H1 (cell line): ENCODE data around the gene PRR30. TPM values are rescaled to one million over a fixed set of nuclear protein-coding genes. Genes with fewer than 3 reads are reported as not detected.

ENCODE experiments used
- CTCF ChIA-PET: fragments of 300-600 bp; sonication (Branson Sonifier 250); formaldehyde crosslinking; loops from one replicate; lab custom pipeline; 2021; ENCODE audit not compliant: partially characterized antibody; lab: Charles Lee
- POLR2A ChIA-PET: fragments of 300-600 bp; sonication (Branson Sonifier 250); formaldehyde crosslinking; loops from one replicate; lab custom pipeline; 2021; ENCODE audit warnings: inconsistent platforms; ENCODE audit not compliant: partially characterized antibody; lab: Charles Lee
- DNase-seq, 2 experiments: peaks; one replicate each; pipeline versions ENCODE4 v3.0.0 to v3.0.0-alpha.2; 2010 to 2022; ENCODE audit warnings: low spot score in 2 of 2, low read depth in 1 of 2, mixed read lengths in 1 of 2
- FAIRE-seq: peaks from 2 replicates; lab custom pipeline; 2011; peaks lifted over from hg19 to GRCh38; lab: Jason Lieb, UNC
- H2AFZ ChIP-seq: 2 replicates; pipeline ENCODE4 v1.8.1; 2012; ENCODE audit warnings: low read length, inconsistent platforms
- H2AK5ac ChIP-seq: 2 replicates; pipeline ENCODE4 v1.6.1; 2013; ENCODE audit warnings: low read depth, low read length
- H2BK120ac ChIP-seq: replicated peaks from 2 replicates; pipeline ENCODE3; 2013; ENCODE audit warnings: low read depth, low read length, inconsistent platforms
- H2BK12ac ChIP-seq: 2 replicates; pipeline ENCODE4 v1.6.1; 2013; ENCODE audit warnings: low read depth, low read length
- H2BK15ac ChIP-seq: 2 replicates; pipeline ENCODE4 v1.6.1; 2013; ENCODE audit warnings: low read length
- H2BK20ac ChIP-seq: 2 replicates; pipeline ENCODE4 v1.6.1; 2013; ENCODE audit warnings: low read length
- H2BK5ac ChIP-seq: 2 replicates; pipeline ENCODE4 v1.6.1; 2013; ENCODE audit warnings: low read depth, low read length
- H3K14ac ChIP-seq: 2 replicates; pipeline ENCODE4 v1.6.1; 2013; ENCODE audit warnings: inconsistent platforms; ENCODE audit not compliant: insufficient read length
- H3K18ac ChIP-seq: 2 replicates; pipeline ENCODE4 v1.6.1; 2013; ENCODE audit warnings: low read length; ENCODE audit errors: extremely low read depth
- H3K23ac ChIP-seq: 2 replicates; pipeline ENCODE4 v1.6.1; 2013; ENCODE audit warnings: inconsistent platforms; ENCODE audit not compliant: insufficient read length
- H3K23me2 ChIP-seq: 2 replicates; pipeline ENCODE4 v1.6.1; 2013; ENCODE audit warnings: low read depth, low read length
- H3K27ac ChIP-seq: 2 replicates; pipeline ENCODE4 v1.6.1; 2011; ENCODE audit warnings: low read depth, low read length, inconsistent platforms
- H3K27me3 ChIP-seq, 4 experiments: replicated peaks in 1 of 4; 1 replicate in 1 of 4; 2 replicates in 3 of 4; pipeline versions ENCODE4 v1.6.1 to v1.8.1; 2011 to 2013; ENCODE audit warnings: low read length in 3 of 4, mild to moderate bottlenecking in 3 of 4, inconsistent platforms in 2 of 4, mixed read lengths in 2 of 4, moderate library complexity in 1 of 4; ENCODE audit not compliant: control insufficient read depth in 3 of 4, insufficient read depth in 3 of 4; ENCODE audit errors: extremely low read depth in 1 of 4
- H3K36me3 ChIP-seq, 4 experiments: 2 replicates each; pipeline versions ENCODE4 v1.6.1 to v1.8.1; 2011 to 2013; ENCODE audit warnings: mild to moderate bottlenecking in 4 of 4, low read length in 3 of 4, moderate library complexity in 2 of 4, control low read depth in 1 of 4, inconsistent platforms in 1 of 4; ENCODE audit not compliant: insufficient read depth in 4 of 4, control insufficient read depth in 2 of 4
- H3K4ac ChIP-seq: replicated peaks from 2 replicates; pipeline ENCODE3; 2013; ENCODE audit warnings: low read length, low read depth, mixed read lengths, inconsistent platforms; ENCODE audit not compliant: insufficient read length
- H3K4me1 ChIP-seq, 4 experiments: replicated peaks in 1 of 4; 1 replicate in 1 of 4; 2 replicates in 3 of 4; pipeline versions ENCODE4 v1.6.1 to v1.8.1; 2011 to 2013; ENCODE audit warnings: low read length in 3 of 4, inconsistent platforms in 2 of 4, mixed read lengths in 1 of 4; ENCODE audit not compliant: insufficient read depth in 4 of 4, control insufficient read depth in 3 of 4
- H3K4me2 ChIP-seq, 2 experiments: 2 replicates each; pipeline versions ENCODE4 v1.6.1 to v1.8.1; 2011 to 2013; ENCODE audit warnings: low read depth in 2 of 2, low read length in 2 of 2, control low read depth in 1 of 2, inconsistent platforms in 1 of 2, mild to moderate bottlenecking in 1 of 2; ENCODE audit not compliant: insufficient read depth in 1 of 2
- H3K4me3 ChIP-seq, 4 experiments: fragments of 200-600, 300-600 bp in 1 of 4; sonication (generic), shearing (Covaris generic), sonication (Bioruptor Twin) in 1 of 4; 2 replicates each; pipeline versions ENCODE4 v1.5.1 to v1.8.1; 2011 to 2016; ENCODE audit warnings: low read length in 4 of 4, low read depth in 3 of 4, control low read depth in 2 of 4, inconsistent platforms in 2 of 4, mild to moderate bottlenecking in 2 of 4, mixed read lengths in 1 of 4, moderate library complexity in 1 of 4; ENCODE audit not compliant: insufficient read depth in 2 of 4; ENCODE audit errors: extremely low read depth in 1 of 4
- H3K56ac ChIP-seq: replicated peaks from 2 replicates; pipeline ENCODE3; 2013; ENCODE audit warnings: low read depth, mild to moderate bottlenecking, mixed read lengths, low read length, inconsistent platforms; ENCODE audit not compliant: insufficient read length
- H3K79me1 ChIP-seq: 2 replicates; pipeline ENCODE4 v1.6.1; 2013; ENCODE audit warnings: low read depth, low read length, control low read depth
- H3K79me2 ChIP-seq, 2 experiments: 2 replicates each; pipeline versions ENCODE4 v1.6.1 to v1.8.1; 2012 to 2013; ENCODE audit warnings: low read length in 2 of 2, mild to moderate bottlenecking in 2 of 2, inconsistent platforms in 1 of 2; ENCODE audit not compliant: insufficient read depth in 2 of 2, control insufficient read depth in 1 of 2
- H3K9ac ChIP-seq, 4 experiments: replicated peaks in 1 of 4; 1 replicate in 1 of 4; 2 replicates in 3 of 4; pipeline versions ENCODE4 v1.6.1 to v1.8.1; 2011 to 2013; ENCODE audit warnings: low read depth in 3 of 4, low read length in 3 of 4, control low read depth in 2 of 4, mild to moderate bottlenecking in 2 of 4, moderate library complexity in 2 of 4, inconsistent platforms in 1 of 4; ENCODE audit errors: extremely low read depth in 1 of 4
- H3K9me3 ChIP-seq, 2 experiments: 2 replicates each; pipeline versions ENCODE4 v1.6.1 to v1.8.1; 2012 to 2013; ENCODE audit warnings: mild to moderate bottlenecking in 2 of 2, moderate library complexity in 2 of 2, control low read depth in 1 of 2, inconsistent platforms in 1 of 2, low read depth in 1 of 2, low read length in 1 of 2, mixed read lengths in 1 of 2; ENCODE audit not compliant: insufficient read depth in 2 of 2
- H4K20me1 ChIP-seq, 2 experiments: replicated peaks in 1 of 2; 2 replicates each; pipeline versions ENCODE3 to v1.8.1; 2011 to 2013; ENCODE audit warnings: inconsistent platforms in 2 of 2, low read length in 2 of 2, mild to moderate bottlenecking in 1 of 2; ENCODE audit not compliant: insufficient read depth in 2 of 2, control insufficient read depth in 1 of 2
- H4K5ac ChIP-seq: 2 replicates; pipeline ENCODE4 v1.6.1; 2013; ENCODE audit warnings: low read length, low read depth, mixed read lengths, inconsistent platforms; ENCODE audit not compliant: insufficient read length
- H4K8ac ChIP-seq: 2 replicates; pipeline ENCODE4 v1.8.0; 2013; ENCODE audit warnings: mild to moderate bottlenecking, moderate library complexity, low read length, inconsistent platforms; ENCODE audit not compliant: insufficient read depth; ENCODE audit errors: extremely low read depth
- H4K91ac ChIP-seq: replicated peaks from 2 replicates; pipeline ENCODE3; 2013; ENCODE audit warnings: low read length, mixed read lengths, inconsistent platforms; ENCODE audit not compliant: insufficient read length
- ATF2 ChIP-seq: IDR thresholded peaks from 2 replicates; pipeline ENCODE4 v1.6.1; 2012; ENCODE audit warnings: low read length, inconsistent platforms
- BACH1 ChIP-seq: IDR thresholded peaks from 2 replicates; pipeline ENCODE4 v1.6.1; 2012; ENCODE audit warnings: low read length, improper control_type of control experiment
- BRCA1 ChIP-seq: IDR thresholded peaks from 2 replicates; pipeline ENCODE4 v1.6.1; 2012; ENCODE audit warnings: low read depth, low read length, improper control_type of control experiment
- CBX8 ChIP-seq: fragments of 300-800, 300-1000 bp; sonication (generic); IDR thresholded peaks from 2 replicates; pipeline ENCODE4 v1.7.1; 2016; ENCODE audit warnings: low read depth, low read length, borderline replicate concordance
- FOSL1 ChIP-seq: IDR thresholded peaks from 2 replicates; pipeline ENCODE4 v1.6.1; 2011; ENCODE audit warnings: mild to moderate bottlenecking, low read depth, low read length, moderate library complexity; ENCODE audit not compliant: insufficient read depth
- GTF2F1 ChIP-seq: IDR thresholded peaks from 2 replicates; pipeline ENCODE4 v1.6.1; 2012; ENCODE audit warnings: low read depth, low read length, improper control_type of control experiment, borderline replicate concordance
- KDM1A ChIP-seq: fragments of 200-600, 300-600 bp; sonication (generic); IDR thresholded peaks from 2 replicates; pipeline ENCODE4 v1.7.1; 2016; ENCODE audit warnings: mild to moderate bottlenecking, low read length, borderline replicate concordance
- MAX ChIP-seq: IDR thresholded peaks from 2 replicates; pipeline ENCODE4 v1.6.1; 2012; ENCODE audit warnings: inconsistent platforms
- SAP30 ChIP-seq: fragments of 300-600 bp; sonication (generic); IDR thresholded peaks from 2 replicates; pipeline ENCODE4 v1.7.1; 2012; ENCODE audit warnings: low read length, moderate library complexity, mild to moderate bottlenecking, inconsistent platforms; ENCODE audit not compliant: insufficient read depth, insufficient replicate concordance
- SIN3A ChIP-seq, 2 experiments: IDR thresholded peaks in 1 of 2; conservative IDR thresholded peaks in 1 of 2; 2 replicates each; pipeline ENCODE4 v1.6.1; 2011 to 2012; ENCODE audit warnings: low read length in 2 of 2, improper control_type of control experiment in 1 of 2, low read depth in 1 of 2, mild to moderate bottlenecking in 1 of 2
- SP4 ChIP-seq: IDR thresholded peaks from 2 replicates; pipeline ENCODE4 v1.6.1; 2012; ENCODE audit warnings: low read length, inconsistent platforms
- WGBS, 2 experiments: shearing (Covaris generic) in 1 of 2; methylation state at CpG; one replicate each; pipeline versions ENCODE4 v1.1.6 to v1.1.7; 2013 to 2015; ENCODE audit warnings: low lambda C conversion rate in 2 of 2, mixed read lengths in 2 of 2, inconsistent platforms in 1 of 2, low coverage in 1 of 2, missing lambda C conversion rate in 1 of 2; ENCODE audit not compliant: insufficient replicate concordance in 2 of 2, insufficient coverage in 1 of 2, insufficient read length in 1 of 2; ENCODE audit errors: extremely low coverage in 1 of 2, missing lambda C conversion rate in 1 of 2; 5-methylcytosine and 5-hydroxymethylcytosine counted together
- polyA plus RNA-seq, 7 experiments: library from polyadenylated mRNA; depleted of rRNA in 3 of 7; stranded (reverse) in 5 of 7; unstranded in 2 of 7; fragments of >200 nt in 5 of 7; fragments of 200-250 nt in 2 of 7; gene quantifications; 1 replicate in 5 of 7; 2 replicates in 1 of 7; 4 replicates in 1 of 7; pipeline versions ENCODE4 v1.2.1 to v1.2.3, GENCODE V29; 2011 to 2013; ENCODE audit warnings: missing spikeins in 2 of 7, mixed read lengths in 2 of 7
- total RNA-seq: library from RNA; stranded (reverse); fragmentation: NEBNext Ultra II Directional; extraction: Animal tissue kit (Norgen Biotek cat#: 25700); gene quantifications from 2 replicates; pipeline ENCODE4 v1.2.1, GENCODE V29; 2021

Gene PRR30
- total and polyA plus RNA-seq, 2 of the 8 experiments (the other 6 are each of a cell fraction or from before 2014, with no cell fraction given), result not detected

GRCh38 chr2:27131429-27131828, 7.8 kb downstream of the PRR30 start:
- H2BK120ac ChIP-seq, result no peak overlapping the region
- no peak overlapping the region for H4K5ac ChIP-seq
- no peak overlapping the region; the same call in 1 of the 2 replicates for H4K8ac ChIP-seq
- no peak overlapping the region for H3K4ac ChIP-seq
- no peaks in the 10 kb centered on the region; a peak in 2 of 7 replicates for H3K27me3 ChIP-seq
- no peak overlapping the region for H2AFZ ChIP-seq
- WGBS, 2 experiments, result 83% methylated on average over 11 of the region's 11 CpGs; no CpG with 5 or more reads in 1 of the 2 experiments
- ChIA-PET CTCF (interaction anchor here (0.6 to 4.1 kb wide), 10 partner anchors 12 to 161 kb away, joined by 3 to 26 read pairs (median 4); partner anchors contain the start of gene TCF23), POLR2A (interaction anchor here (0.8 to 1.8 kb wide), 3 partner anchors 8 to 67 kb away, joined by 3 to 9 read pairs (median 3); partner anchors contain the start of gene ABHD1)
- H3K18ac ChIP-seq, result no peak overlapping the region
- no peak overlapping the region for H3K4me3 ChIP-seq
- no peak overlapping the region for H3K27ac ChIP-seq
- no peak overlapping the region for H2BK15ac ChIP-seq
- no peak overlapping the region for H2AK5ac ChIP-seq
- no peak overlapping the region for H2BK5ac ChIP-seq
- H3K23ac ChIP-seq, result no peak overlapping the region
- H2BK12ac ChIP-seq, result no peak overlapping the region
- H3K9me3 ChIP-seq, result no peaks in the 10 kb centered on the region
- no peak overlapping the region for H3K14ac ChIP-seq
- no peak for FAIRE-seq
- H4K91ac ChIP-seq, result no peak overlapping the region
- H3K56ac ChIP-seq, result no peak overlapping the region
- H3K9ac ChIP-seq, result no peak overlapping the region
- peaks cover 2 to 26% (median 16%) of the 10 kb centered on the region in 4 experiments; a peak in 6 of 8 replicates for H3K36me3 ChIP-seq
- no peak for DNase-seq
- peaks cover 4% of the 10 kb centered on the region for H3K79me1 ChIP-seq
- H2BK20ac ChIP-seq, result no peak overlapping the region
- H3K23me2 ChIP-seq, result peaks cover 2% of the 10 kb centered on the region; the same call in 1 of the 2 replicates
- H3K4me1 ChIP-seq, result peaks cover 0 to 4% (median 3%) of the 10 kb centered on the region in 4 experiments; a peak in 5 of 7 replicates
- H4K20me1 ChIP-seq, result peaks cover 8 to 14% of the 10 kb centered on the region in 2 experiments
- H3K79me2 ChIP-seq, result peaks cover 0 to 15% of the 10 kb centered on the region in 2 experiments; a peak in 2 of 4 replicates
- H3K4me2 ChIP-seq, result no peak overlapping the region
- no peak for TF ChIP-seq BRCA1
- no peak for TF ChIP-seq SP4
- TF ChIP-seq MAX, result no peak
- TF ChIP-seq FOSL1, result no peak
- TF ChIP-seq ATF2, result no peak
- no peak for TF ChIP-seq CBX8
- no peak for TF ChIP-seq BACH1
- TF ChIP-seq SIN3A (conservative IDR thresholded peaks at IDR 0.05 in 1 of 2, IDR thresholded peaks at IDR 0.05 in 1 of 2; ENCODE audit: low read depth in 1 of 2, low read length in 2 of 2), result no peak
- TF ChIP-seq GTF2F1, result no peak
- TF ChIP-seq SAP30, result no peak
- TF ChIP-seq KDM1A, result no peak
